ACC112 (cell line): ENCODE data around the gene ZNF324.
"Not testable (repeated sequence)": the region's sequence is repeated elsewhere in the genome, so short reads cannot be mapped to it uniquely, and the experiment has no call there.

Source experiments
- H2AFZ ChIP-seq: fragments of 200-600 bp; sonication (generic); one replicate; pipeline ENCODE4 v1.6.0; 2017; ENCODE audit warnings: antibody characterized with exemption, low read length; ENCODE audit not compliant: unreplicated experiment
- H3K27ac ChIP-seq: fragments of 200-600 bp; sonication (generic); 2 replicates; pipeline ENCODE4 v1.5.1; 2014; ENCODE audit warnings: low read depth, mild to moderate bottlenecking, antibody characterized with exemption, low read length, moderate library complexity
- H3K27me3 ChIP-seq: fragments of 200-600 bp; sonication (generic); 2 replicates; pipeline ENCODE4 v1.6.1; 2014; ENCODE audit warnings: mild to moderate bottlenecking, antibody characterized with exemption, low read length, moderate library complexity, mixed read lengths; ENCODE audit not compliant: insufficient read depth
- H3K36me3 ChIP-seq: fragments of 200-600 bp; sonication (generic); 2 replicates; pipeline ENCODE4 v1.6.1; 2016; ENCODE audit warnings: mild to moderate bottlenecking, antibody characterized with exemption, low read length, moderate library complexity, mixed read lengths; ENCODE audit not compliant: insufficient read depth
- H3K4me1 ChIP-seq: fragments of 200-600 bp; sonication (generic); one replicate; pipeline ENCODE4 v1.6.1; 2016; ENCODE audit warnings: low read length, mixed read lengths; ENCODE audit not compliant: insufficient read depth, unreplicated experiment, control insufficient read depth
- H3K4me3 ChIP-seq: fragments of 200-600 bp; sonication (generic); 2 replicates; pipeline ENCODE4 v1.5.1; 2014; ENCODE audit warnings: mild to moderate bottlenecking, low read depth, low read length
- H3K79me2 ChIP-seq: fragments of 200-600 bp; sonication (generic); one replicate; pipeline ENCODE4 v1.6.0; 2016; ENCODE audit warnings: low read length; ENCODE audit not compliant: control insufficient read depth, unreplicated experiment, insufficient read depth

ZNF324 gene

DNA sequence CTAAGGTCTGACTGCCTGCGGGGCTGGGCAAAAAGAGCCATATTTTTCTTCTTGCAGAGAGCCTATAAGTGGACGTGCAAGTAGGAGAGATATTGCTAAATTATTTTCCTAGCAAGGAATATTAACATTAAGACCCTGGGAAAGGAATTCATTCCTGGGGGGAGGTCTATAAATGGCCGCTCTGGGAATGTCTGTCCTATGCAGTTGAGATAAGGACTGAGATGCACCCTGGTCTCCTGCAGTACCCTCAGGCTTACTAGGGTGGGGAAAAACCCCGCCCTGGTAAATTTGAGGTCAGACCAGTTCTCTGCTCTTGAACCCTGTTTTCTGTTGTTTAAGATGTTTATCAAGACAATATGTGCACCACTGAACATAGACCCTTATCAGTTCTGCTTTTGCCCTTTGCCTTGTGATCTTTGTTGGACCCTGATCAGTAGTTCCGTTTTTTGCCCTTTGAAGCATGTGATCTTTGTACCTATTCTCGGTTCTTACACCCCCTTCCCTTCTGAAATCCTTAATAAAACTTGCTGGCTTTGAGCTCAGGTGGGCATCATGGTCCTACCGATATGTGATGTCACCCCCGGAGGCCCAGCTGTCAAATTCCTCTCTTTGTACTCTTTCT lies 40.8 kb downstream of the ZNF324 start:
- H3K79me2 ChIP-seq, H3K4me3 ChIP-seq, H3K4me1 ChIP-seq, H3K27ac ChIP-seq, H3K27me3 ChIP-seq, H2AFZ ChIP-seq, H3K36me3 ChIP-seq: not testable (repeated sequence)

DNA sequence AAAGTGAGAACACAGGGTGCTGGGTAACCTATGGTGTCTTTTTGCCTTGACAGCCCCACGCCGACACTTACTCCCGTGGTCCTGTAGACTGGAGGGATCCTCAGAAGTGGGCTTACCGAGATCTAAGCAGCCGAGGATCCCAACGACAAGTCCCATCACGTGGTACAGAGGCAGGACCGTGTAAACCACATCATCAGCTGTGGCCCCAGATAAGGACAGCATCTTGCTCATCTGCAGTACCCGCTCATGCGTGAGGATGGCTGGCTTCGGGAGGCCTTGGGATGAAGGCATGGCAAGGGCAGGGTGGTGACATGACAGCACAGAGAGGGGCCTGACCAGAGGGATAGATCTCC lies 42.8 kb downstream of the ZNF324 start:
- H3K79me2 ChIP-seq = peaks cover 4% of the 10 kb centered on the region
- H3K27me3 ChIP-seq = no peaks in the 10 kb centered on the region
- no peak overlapping the region for H2AFZ ChIP-seq
- H3K4me1 ChIP-seq = no peaks in the 10 kb centered on the region
- H3K36me3 ChIP-seq = no peaks in the 10 kb centered on the region
- no peak overlapping the region for H3K27ac ChIP-seq
- no peak overlapping the region for H3K4me3 ChIP-seq

DNA sequence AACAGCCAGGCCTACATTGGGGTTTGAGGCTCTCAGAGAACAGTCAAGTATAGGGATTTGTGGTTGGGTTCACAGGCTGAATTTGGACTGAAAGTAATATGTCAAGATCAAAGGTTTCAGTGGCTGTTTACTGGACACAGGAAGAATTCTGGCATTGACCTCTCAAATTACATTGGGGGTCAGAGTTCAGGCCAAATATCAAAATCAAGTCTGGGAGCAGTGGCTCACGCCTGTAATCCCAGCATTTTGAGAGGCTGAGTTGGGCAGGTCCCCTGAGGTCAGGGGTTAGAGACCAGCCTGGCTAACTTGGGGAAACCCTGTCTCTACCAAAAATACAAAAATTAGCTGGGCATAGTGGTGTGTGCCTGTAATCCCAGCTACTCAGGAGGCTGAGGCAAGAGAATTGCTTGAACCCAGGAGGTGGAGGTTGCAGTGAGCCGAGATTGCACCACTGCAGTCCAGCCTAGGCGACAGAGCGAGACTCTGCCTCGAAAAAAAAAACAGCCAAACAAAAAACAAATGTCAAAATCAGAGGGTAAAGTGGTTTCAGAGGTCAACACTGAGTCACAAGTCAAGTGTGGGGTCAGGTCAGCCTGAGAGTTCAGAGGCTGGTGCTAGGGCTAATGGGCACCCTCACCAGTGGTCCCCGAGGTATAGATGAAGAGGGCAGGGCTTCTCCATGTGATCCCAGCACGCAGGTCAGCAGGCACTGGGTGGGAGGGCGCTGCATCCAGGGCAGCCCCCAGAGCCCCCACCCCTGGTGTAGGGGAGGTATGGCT lies 43.4 kb downstream of the ZNF324 start:
- Histone ChIP-seq H3K36me3 (no peaks in the 10 kb centered on the region), H3K27me3 (no peaks in the 10 kb centered on the region), H3K79me2 (peaks cover 4% of the 10 kb centered on the region), H3K4me1 (no peaks in the 10 kb centered on the region), H3K4me3 (no peak overlapping the region), H2AFZ (no peak overlapping the region), H3K27ac (no peak overlapping the region)

DNA sequence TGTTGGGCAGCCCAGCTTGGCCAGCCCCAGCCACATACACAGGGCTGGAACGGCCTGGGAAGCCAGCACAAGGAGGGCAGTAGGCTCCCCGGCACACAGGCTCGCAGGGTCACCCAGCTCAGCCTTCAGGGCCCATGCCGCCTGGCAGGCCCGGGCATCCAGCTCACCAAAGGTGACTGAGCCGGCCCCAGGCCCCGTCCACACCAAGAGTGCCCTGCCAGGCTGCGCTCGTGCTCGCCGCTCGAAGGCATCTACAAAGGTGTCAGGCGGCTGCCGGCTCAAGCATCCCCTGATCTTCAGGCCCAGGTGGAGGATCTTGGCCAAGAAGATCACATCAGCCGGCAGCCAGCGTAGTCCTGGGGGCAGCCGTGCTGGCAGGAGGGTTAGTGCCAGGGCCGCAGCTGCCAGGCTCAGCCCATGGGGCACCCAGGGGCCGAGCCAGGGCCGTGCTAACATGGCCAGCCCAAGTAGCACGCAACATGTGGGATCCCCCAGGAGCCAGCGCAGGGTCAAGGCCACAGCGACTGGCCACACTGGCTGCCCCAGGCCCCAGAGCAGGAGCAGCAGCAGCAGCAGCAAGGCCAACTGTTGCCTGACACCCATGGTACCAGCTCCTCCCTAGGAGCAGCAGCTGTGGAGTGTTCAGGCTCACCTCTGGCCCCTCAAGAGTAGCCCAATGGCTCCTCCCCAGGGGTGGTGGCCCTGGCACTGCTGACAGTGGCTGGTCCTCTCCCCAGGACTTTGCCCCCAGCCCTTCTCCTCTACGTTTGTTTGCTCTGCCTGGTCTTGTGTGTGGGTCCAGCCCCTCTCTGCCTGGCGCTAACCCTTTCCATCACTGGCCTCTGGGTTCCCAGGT lies 44.7 kb downstream of the ZNF324 start, which contains the start of gene SLC27A5:
TSS of gene SLC27A5 (minus strand) at position 640 of the 856 bp plus-strand sequence. CDS start at position 603, 37 bp downstream.
- H3K79me2 ChIP-seq = peaks cover 7% of the 10 kb centered on the region
- H3K36me3 ChIP-seq = no peaks in the 10 kb centered on the region
- H2AFZ ChIP-seq = no peak within 1 kb of the TSS
- no peaks in the 10 kb centered on the region for H3K27me3 ChIP-seq
- no peak within 1 kb of the TSS for H3K4me3 ChIP-seq
- H3K4me1 ChIP-seq = no peaks in the 10 kb centered on the region
- H3K27ac ChIP-seq = no peak within 1 kb of the TSS

DNA sequence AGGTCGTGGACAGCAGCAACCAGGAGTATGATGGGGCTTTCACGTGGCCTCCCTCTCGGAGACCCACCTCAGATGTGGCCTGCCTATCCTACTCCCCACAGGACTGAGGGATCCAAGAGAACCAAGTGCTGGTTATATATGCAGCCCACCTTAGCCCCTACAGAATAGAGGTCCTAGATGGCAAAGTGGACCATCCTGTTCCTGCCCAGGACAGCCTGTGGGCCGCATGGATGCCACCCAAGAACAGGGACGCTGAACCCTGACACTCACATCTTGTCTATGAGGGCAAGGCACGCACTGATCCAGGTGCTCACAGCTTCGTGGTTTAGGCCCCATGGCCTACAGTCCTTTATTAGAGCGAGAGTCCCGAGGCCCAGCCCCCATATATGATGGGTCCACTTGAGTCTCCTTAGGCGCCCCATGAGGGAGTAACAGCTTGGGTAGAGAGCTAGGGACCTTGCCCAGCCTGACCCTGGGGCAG lies 46.4 kb downstream of the ZNF324 start:
- Histone ChIP-seq H3K27me3 (no peaks in the 10 kb centered on the region), H3K79me2 (peaks cover 19% of the 10 kb centered on the region), H3K4me1 (peaks cover 3% of the 10 kb centered on the region), H3K27ac (no peak overlapping the region), H2AFZ (no peak overlapping the region), H3K36me3 (no peaks in the 10 kb centered on the region), H3K4me3 (no peak overlapping the region)

DNA sequence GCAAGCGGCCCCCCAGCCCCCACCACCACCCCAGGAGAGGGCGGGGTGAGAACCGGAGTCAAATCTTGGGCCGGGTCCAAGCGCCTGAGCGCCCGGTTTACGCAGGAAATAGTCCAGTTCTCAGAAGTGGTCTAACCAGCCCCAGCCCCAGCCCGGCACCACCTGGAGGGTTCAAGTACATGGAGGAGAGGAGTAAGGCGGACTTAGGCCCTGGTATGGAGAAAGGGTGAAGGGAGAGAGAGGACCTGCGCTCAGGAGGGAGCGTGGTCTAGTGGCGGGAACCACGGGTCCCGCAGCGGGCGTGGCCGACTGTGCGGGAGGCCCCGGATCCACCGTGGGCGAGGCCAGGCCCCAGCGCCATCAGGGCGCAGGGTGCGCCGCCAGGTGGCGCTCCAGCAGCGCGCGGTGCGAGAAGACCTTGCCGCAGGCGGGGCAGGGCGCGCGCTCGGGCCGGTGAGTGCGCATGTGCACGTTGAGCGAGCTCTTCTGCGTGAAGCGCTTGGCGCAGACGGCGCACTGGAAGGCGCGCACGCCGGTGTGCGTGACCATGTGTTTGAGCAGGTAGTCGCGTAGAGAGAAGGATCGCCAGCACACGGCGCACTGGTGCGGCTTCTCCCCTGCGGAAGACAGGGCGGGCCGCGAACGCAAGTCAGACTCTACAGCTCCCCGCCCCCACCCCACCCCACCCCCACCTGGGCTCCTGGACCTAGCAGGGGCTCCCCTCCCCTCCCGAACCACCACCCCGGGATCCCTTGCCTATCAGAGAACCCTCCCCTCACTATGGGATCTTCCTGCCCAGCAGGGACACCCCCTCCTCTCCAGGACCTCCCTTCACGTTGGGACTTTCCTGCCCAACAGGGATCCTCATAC lies 47.0 kb downstream of the ZNF324 start:
- Histone ChIP-seq H3K4me3 (peak overlapping the region; percentile 63), H3K4me1 (peaks cover 4% of the 10 kb centered on the region), H3K27ac (no peak overlapping the region), H3K27me3 (no peaks in the 10 kb centered on the region), H2AFZ (no peak overlapping the region), H3K79me2 (peaks cover 25% of the 10 kb centered on the region), H3K36me3 (no peaks in the 10 kb centered on the region)

DNA sequence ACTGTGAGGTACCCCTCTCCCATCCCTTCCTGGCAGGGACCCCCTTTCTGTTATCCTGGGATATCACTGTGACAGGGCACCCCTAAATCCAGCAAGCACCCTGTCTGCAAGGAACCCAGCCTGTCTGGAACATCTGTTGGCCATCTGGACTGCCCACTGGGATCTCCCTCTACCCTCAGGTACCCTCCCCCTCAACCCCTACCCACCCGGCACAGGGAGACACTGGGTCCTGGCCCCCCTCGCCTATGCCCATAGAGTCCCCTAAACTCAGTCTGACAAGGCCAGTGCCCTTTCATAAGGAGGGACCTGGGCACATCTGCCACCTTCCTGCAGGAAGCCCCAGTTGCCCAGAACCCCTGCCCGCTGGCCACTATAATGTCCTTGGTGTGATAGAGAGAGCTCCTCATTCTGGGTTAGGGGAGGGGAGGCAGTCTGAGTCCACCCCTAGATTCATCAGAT lies 47.7 kb downstream of the ZNF324 start:
- H3K27me3 ChIP-seq = no peaks in the 10 kb centered on the region
- H3K4me1 ChIP-seq = peaks cover 4% of the 10 kb centered on the region
- H3K27ac ChIP-seq = no peak overlapping the region
- no peak overlapping the region for H2AFZ ChIP-seq
- peaks cover 25% of the 10 kb centered on the region for H3K79me2 ChIP-seq
- no peaks in the 10 kb centered on the region for H3K36me3 ChIP-seq
- peak overlapping the region; percentile 63 for H3K4me3 ChIP-seq

DNA sequence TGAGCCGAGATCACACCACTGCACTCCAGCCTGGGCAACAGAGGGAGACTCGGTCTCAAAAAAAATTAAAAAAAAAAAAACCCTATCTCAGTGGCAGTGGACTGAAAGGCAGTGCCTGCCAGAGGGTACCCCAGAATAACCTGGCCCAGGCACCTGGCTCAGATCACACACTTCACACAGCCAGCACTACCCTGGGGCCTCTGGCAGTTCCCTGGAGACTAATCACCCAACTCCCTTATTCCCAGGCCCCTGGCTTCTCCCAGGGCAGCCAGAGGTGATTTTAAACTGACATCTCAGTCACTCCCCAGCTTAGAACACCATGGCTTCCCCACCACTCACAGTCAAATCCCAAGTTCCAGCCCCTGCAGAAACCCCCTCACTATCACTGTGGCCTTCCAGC lies 48.4 kb downstream of the ZNF324 start:
- no peaks in the 10 kb centered on the region for H3K36me3 ChIP-seq
- H3K27ac ChIP-seq = no peak overlapping the region
- peaks cover 4% of the 10 kb centered on the region for H3K4me1 ChIP-seq
- peaks cover 25% of the 10 kb centered on the region for H3K79me2 ChIP-seq
- no peak overlapping the region for H2AFZ ChIP-seq
- H3K27me3 ChIP-seq = no peaks in the 10 kb centered on the region
- no peak overlapping the region for H3K4me3 ChIP-seq

DNA sequence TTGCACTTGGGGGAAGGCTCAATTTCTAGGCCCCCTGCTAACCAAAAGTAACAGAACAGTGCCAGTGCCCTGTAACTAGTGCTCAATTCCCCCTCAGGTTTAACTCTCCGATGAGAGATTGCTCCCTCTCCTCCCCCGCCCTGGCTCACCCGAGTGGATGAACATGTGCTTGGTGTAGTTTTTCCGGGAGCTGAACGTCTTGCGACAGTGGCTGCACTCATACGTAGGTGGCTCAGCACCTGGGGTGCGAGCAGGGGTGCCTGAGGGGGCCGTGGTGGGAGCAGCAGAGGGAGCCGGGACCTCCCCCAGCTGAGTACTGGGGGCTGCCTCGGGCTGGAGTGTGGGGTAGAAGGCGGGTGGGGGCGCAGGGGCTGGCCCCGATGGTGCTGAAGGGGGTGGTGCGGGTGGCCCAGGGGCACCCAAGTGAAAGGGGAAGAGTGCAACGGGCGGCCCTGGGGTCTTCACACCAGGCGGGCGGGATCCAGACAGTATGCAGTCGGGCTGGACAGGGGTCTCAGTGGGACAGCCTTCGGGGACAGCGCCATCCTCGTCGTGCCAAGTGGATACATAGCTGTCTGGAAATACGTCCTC lies 49.5 kb downstream of the ZNF324 start:
- no peak overlapping the region for H3K27ac ChIP-seq
- no peak overlapping the region for H2AFZ ChIP-seq
- H3K36me3 ChIP-seq = no peaks in the 10 kb centered on the region
- no peak overlapping the region for H3K4me3 ChIP-seq
- H3K27me3 ChIP-seq = no peaks in the 10 kb centered on the region
- H3K4me1 ChIP-seq = peaks cover 6% of the 10 kb centered on the region
- peaks cover 25% of the 10 kb centered on the region for H3K79me2 ChIP-seq
